Measurements from ENCODE around the gene BBS5. TPM values are rescaled to one million over a fixed set of nuclear protein-coding genes. Genes with fewer than 3 reads are reported as not detected.
A peak's percentile ranks its signal among the peaks of the same experiment; 100 is the strongest.

BBS5 gene
- total RNA-seq, 1 donor from 2014 or later = 10.1 TPM

- no peak overlapping the region for H3K4me3 Mint-ChIP-seq
- H3K27me3 Mint-ChIP-seq (ENCODE audit: low read depth) = no peaks in the 10 kb centered on the region
- TF ChIP-seq CTCF (conservative IDR thresholded peaks at IDR 0.05) = no peak
- H3K4me1 Mint-ChIP-seq = peaks cover 26% of the 10 kb centered on the region
- no peak for DNase-seq (ENCODE audit: low read depth, low spot score)
- H3K27ac Mint-ChIP-seq (ENCODE audit: unreplicated experiment) = no peak overlapping the region
- H3K36me3 Mint-ChIP-seq (ENCODE audit: low read depth) = no peaks in the 10 kb centered on the region
- peaks cover 4% of the 10 kb centered on the region for H3K9me3 Mint-ChIP-seq
Observed at GRCh38 chr2:169476459-169476858, 2.8 kb upstream of the BBS5 start.

GRCh38 chr2:169478339-169478738 lies 955 bp upstream of the BBS5 start:
- H3K36me3 Mint-ChIP-seq (ENCODE audit: low read depth) = no peaks in the 10 kb centered on the region
- H3K4me3 Mint-ChIP-seq = peak overlapping the region; percentile 90
- H3K27me3 Mint-ChIP-seq (ENCODE audit: low read depth) = no peaks in the 10 kb centered on the region
- no peak for DNase-seq (ENCODE audit: low read depth, low spot score)
- peaks cover 4% of the 10 kb centered on the region for H3K9me3 Mint-ChIP-seq
- H3K27ac Mint-ChIP-seq (ENCODE audit: unreplicated experiment) = peak overlapping the region; percentile 93
- TF ChIP-seq CTCF (conservative IDR thresholded peaks at IDR 0.05) = no peak
- peaks cover 26% of the 10 kb centered on the region for H3K4me1 Mint-ChIP-seq

- Mint-ChIP-seq H3K4me3 (peak overlapping the region; percentile 90), H3K27me3 (ENCODE audit: low read depth) (no peaks in the 10 kb centered on the region), H3K36me3 (ENCODE audit: low read depth) (no peaks in the 10 kb centered on the region), H3K27ac (ENCODE audit: unreplicated experiment) (peak overlapping the region; percentile 93), H3K9me3 (no peaks in the 10 kb centered on the region), H3K4me1 (peaks cover 26% of the 10 kb centered on the region)
- no peak for DNase-seq (ENCODE audit: low read depth, low spot score)
- no peak for TF ChIP-seq CTCF (conservative IDR thresholded peaks at IDR 0.05)
Observed at GRCh38 chr2:169478745-169479256, 493 bp upstream of the BBS5 start.

- no peak for TF ChIP-seq CTCF (conservative IDR thresholded peaks at IDR 0.05)
- peak overlapping the region; percentile 90 for H3K4me3 Mint-ChIP-seq
- no peak for DNase-seq (ENCODE audit: low read depth, low spot score)
- H3K36me3 Mint-ChIP-seq (ENCODE audit: low read depth) = no peaks in the 10 kb centered on the region
- peaks cover 26% of the 10 kb centered on the region for H3K4me1 Mint-ChIP-seq
- no peaks in the 10 kb centered on the region for H3K9me3 Mint-ChIP-seq
- no peaks in the 10 kb centered on the region for H3K27me3 Mint-ChIP-seq (ENCODE audit: low read depth)
- H3K27ac Mint-ChIP-seq (ENCODE audit: unreplicated experiment) = no peak overlapping the region
Observed at GRCh38 chr2:169480079-169480465, 778 bp downstream of the BBS5 start.

- Mint-ChIP-seq H3K36me3 (ENCODE audit: low read depth) (peaks cover 4% of the 10 kb centered on the region), H3K4me1 (no peaks in the 10 kb centered on the region), H3K9me3 (peaks cover 1% of the 10 kb centered on the region), H3K4me3 (no peak overlapping the region), H3K27me3 (ENCODE audit: low read depth) (no peaks in the 10 kb centered on the region), H3K27ac (ENCODE audit: unreplicated experiment) (no peak overlapping the region)
- DNase-seq (ENCODE audit: low read depth, low spot score) = no peak
- TF ChIP-seq CTCF (conservative IDR thresholded peaks at IDR 0.05) = no peak
Observed at GRCh38 chr2:169485650-169486138, 6.4 kb downstream of the BBS5 start.
